ENCODE results near the gene PARVG. TPM values are rescaled to one million over a fixed set of nuclear protein-coding genes. Genes with fewer than 3 reads are reported as not detected.

PARVG gene, protein sequence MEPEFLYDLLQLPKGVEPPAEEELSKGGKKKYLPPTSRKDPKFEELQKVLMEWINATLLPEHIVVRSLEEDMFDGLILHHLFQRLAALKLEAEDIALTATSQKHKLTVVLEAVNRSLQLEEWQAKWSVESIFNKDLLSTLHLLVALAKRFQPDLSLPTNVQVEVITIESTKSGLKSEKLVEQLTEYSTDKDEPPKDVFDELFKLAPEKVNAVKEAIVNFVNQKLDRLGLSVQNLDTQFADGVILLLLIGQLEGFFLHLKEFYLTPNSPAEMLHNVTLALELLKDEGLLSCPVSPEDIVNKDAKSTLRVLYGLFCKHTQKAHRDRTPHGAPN
- 10 to 100 TPM; 76.5 to 76.9 TPM for total RNA-seq

DNA sequence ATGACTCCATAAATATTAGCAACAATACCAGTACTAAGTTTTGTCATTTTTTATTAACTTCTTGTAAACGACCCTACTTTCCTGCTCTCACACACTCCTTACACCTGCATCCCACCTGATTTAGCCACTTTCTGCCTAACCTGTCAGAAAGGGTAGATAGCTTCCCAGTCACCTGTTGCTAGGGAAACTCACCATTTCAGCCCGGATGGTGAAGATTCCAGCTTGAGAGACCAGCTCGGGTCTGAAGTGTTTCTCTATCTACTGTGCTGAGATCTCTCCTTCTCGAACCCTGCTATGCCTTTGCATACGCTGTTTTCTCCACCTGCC is at the start of gene PARVG:
Gene PARVG, plus strand, starts transcription at position 220 of the 327 bp plus-strand sequence. CDS start 2,405 bp downstream, outside the sequence.
- Mint-ChIP-seq H3K9me3 (no peaks in the 10 kb centered on the region), H3K4me1 (ENCODE audit: low read depth) (peaks cover 28% of the 10 kb centered on the region), H3K27ac (peak within 1 kb of the TSS; percentile 98), H3K4me3 (peak within 1 kb of the TSS; percentile 94), H3K36me3 (ENCODE audit: low read depth) (peaks cover 19% of the 10 kb centered on the region), H3K27me3 (no peaks in the 10 kb centered on the region)
- peak; percentile 41 for ATAC-seq
- DNase-seq: peak; percentile 59
- intact Hi-C loops (cut with micrococcal nuclease): loop anchor here (10.0 kb wide), 1 partner anchor 144 kb away; no protein-coding TSS in a partner anchor
- ChIA-PET CTCF (interaction anchor here (0.6 to 2.8 kb wide), 6 partner anchors 13 to 504 kb away, joined by 3 to 13 read pairs (median 6); no protein-coding TSS in a partner anchor), POLR2A (interaction anchor here (1.5 to 6.9 kb wide), 2 partner anchors 13 to 154 kb away, joined by 4 to 59 read pairs; no protein-coding TSS in a partner anchor)
- no peak for TF ChIP-seq CTCF (IDR thresholded peaks at IDR 0.05)

DNA sequence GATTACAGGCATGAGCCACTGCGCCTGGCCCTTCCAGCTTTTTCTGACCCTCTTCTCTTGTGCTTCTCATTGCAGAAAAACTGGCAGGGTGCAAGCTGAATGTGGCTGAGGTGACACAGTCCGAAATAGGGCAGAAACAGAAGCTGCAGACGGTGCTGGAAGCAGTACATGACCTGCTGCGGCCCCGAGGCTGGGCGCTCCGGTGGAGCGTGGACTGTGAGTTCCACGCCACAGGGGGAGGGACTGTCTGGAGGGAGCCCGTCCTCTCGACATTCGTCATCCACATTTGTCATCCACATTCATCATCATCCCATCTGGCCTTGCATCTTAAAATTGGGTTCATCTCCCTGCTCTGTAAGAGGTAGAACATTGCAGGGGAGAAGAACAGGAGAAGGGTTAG is 49.3 kb upstream of the PARVG start:
- ATAC-seq (no peak), DNase-seq (no peak)
- Mint-ChIP-seq H3K4me3 (no peak overlapping the region), H3K27ac (no peak overlapping the region), H3K4me1 (ENCODE audit: low read depth) (no peaks in the 10 kb centered on the region), H3K9me3 (peaks cover 16% of the 10 kb centered on the region), H3K36me3 (ENCODE audit: low read depth) (peaks cover 29% of the 10 kb centered on the region), H3K27me3 (peaks cover 3% of the 10 kb centered on the region)
- ChIA-PET CTCF (no interaction called here), POLR2A (interaction anchor here (0.5 kb wide), 1 partner anchor 1153 kb away, joined by 3 read pairs; no protein-coding TSS in a partner anchor)
- intact Hi-C loops (cut with micrococcal nuclease): no loop called here
- TF ChIP-seq CTCF (IDR thresholded peaks at IDR 0.05): no peak

DNA sequence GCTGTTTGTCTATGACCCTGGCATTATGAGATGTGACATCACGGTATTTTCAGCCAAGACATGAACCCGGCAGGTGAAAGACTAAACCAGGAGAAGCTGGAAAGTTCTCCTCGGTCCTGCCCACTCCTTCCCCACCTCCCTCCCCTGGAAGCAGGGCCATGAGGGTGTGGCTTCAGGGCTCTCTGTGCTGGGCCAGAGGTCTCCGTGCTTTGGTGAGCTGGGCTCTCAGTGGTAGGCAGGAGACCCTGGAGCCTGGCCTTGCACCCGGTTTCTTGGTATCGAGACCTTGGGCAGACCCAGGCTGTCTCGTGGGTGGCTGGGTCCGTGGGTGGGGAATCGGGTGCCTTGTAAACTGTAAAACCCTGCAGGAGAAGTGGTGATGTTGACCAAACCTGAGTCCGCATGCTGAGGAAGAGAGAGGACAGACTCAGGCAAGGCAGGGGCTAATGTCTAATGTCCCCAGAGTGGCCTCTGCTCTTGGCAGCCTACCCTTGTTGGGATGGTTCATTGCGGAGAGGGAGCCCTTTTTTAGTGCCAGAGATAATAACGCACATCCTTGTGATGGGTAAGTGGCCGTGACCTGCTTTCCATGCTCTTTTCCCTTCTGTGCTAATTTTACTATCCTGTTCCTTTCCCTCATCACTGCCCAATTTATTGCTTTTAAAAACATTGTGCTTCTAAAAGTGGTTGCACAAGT is 48.6 kb upstream of the PARVG start:
- ChIA-PET CTCF (no interaction called here), POLR2A (interaction anchor here (0.5 kb wide), 1 partner anchor 1152 kb away, joined by 3 read pairs; no protein-coding TSS in a partner anchor)
- no peak for ATAC-seq
- peaks cover 31% of the 10 kb centered on the region for H3K36me3 Mint-ChIP-seq (ENCODE audit: low read depth)
- H3K9me3 Mint-ChIP-seq: peaks cover 17% of the 10 kb centered on the region
- no peak for DNase-seq
- H3K27me3 Mint-ChIP-seq: peaks cover 3% of the 10 kb centered on the region
- intact Hi-C loops (cut with micrococcal nuclease): no loop called here
- no peak overlapping the region for H3K4me3 Mint-ChIP-seq
- H3K27ac Mint-ChIP-seq: no peak overlapping the region
- no peak for TF ChIP-seq CTCF (IDR thresholded peaks at IDR 0.05)
- H3K4me1 Mint-ChIP-seq (ENCODE audit: low read depth): no peaks in the 10 kb centered on the region

- POLR2A ChIA-PET: no interaction called here
- Mint-ChIP-seq H3K36me3 (ENCODE audit: low read depth) (peaks cover 37% of the 10 kb centered on the region), H3K4me1 (ENCODE audit: low read depth) (no peaks in the 10 kb centered on the region), H3K27me3 (peaks cover 3% of the 10 kb centered on the region), H3K27ac (no peak overlapping the region), H3K4me3 (no peak overlapping the region), H3K9me3 (peaks cover 18% of the 10 kb centered on the region)
- no peak for TF ChIP-seq CTCF (IDR thresholded peaks at IDR 0.05)
- intact Hi-C loops (cut with micrococcal nuclease): no loop called here
- DNase-seq (no peak), ATAC-seq (no peak)
- CTCF ChIA-PET: no interaction called here
These were observed 48.0 kb upstream of the PARVG start for GRCh38 chr22:44132724-44133123.

DNA sequence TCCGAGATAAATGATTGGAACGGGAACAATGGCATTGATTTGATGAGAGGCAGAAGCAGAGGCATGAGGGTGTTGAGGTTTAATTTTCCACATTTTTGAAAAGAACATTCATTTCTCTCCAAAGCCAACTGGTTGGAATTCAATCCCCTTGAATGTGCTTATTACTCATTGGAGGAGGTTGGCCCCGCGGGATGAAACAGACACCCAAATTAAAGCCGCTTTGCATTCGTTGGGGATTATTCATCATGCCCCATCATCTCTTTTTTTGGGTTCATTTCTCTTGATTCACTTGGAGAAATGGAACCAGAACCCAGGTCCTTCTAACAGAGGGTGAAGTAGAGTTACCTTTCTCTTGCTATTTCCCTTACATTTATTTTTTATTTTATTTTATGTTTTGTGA is 47.6 kb upstream of the PARVG start:
- Mint-ChIP-seq H3K36me3 (ENCODE audit: low read depth) (peaks cover 41% of the 10 kb centered on the region), H3K9me3 (peaks cover 22% of the 10 kb centered on the region), H3K4me3 (no peak overlapping the region), H3K27ac (no peak overlapping the region), H3K27me3 (peaks cover 3% of the 10 kb centered on the region), H3K4me1 (ENCODE audit: low read depth) (no peaks in the 10 kb centered on the region)
- intact Hi-C loops (cut with micrococcal nuclease): no loop called here
- ChIA-PET CTCF (no interaction called here), POLR2A (no interaction called here)
- ATAC-seq: no peak
- DNase-seq: no peak
- TF ChIP-seq CTCF (IDR thresholded peaks at IDR 0.05): no peak

All from activated CD8-positive, alpha-beta T cell treated with anti-CD3 and anti-CD28 coated beads for 36 hours (primary cell).